Stimulated activated CD8-positive, alpha-beta memory T cell treated with anti-CD3 and anti-CD28 coated beads, Interleukin-15, amount 100 ng/mL, for 48 hours (primary cell): ENCODE measurements around the gene ACSF3.

Experiments
- DNase-seq, 2 donors: peaks; one replicate each; pipeline ENCODE4 v3.0.0-alpha.2; 2020; ENCODE audit warnings: low read depth in 2 of 2

ACSF3 gene

DNA sequence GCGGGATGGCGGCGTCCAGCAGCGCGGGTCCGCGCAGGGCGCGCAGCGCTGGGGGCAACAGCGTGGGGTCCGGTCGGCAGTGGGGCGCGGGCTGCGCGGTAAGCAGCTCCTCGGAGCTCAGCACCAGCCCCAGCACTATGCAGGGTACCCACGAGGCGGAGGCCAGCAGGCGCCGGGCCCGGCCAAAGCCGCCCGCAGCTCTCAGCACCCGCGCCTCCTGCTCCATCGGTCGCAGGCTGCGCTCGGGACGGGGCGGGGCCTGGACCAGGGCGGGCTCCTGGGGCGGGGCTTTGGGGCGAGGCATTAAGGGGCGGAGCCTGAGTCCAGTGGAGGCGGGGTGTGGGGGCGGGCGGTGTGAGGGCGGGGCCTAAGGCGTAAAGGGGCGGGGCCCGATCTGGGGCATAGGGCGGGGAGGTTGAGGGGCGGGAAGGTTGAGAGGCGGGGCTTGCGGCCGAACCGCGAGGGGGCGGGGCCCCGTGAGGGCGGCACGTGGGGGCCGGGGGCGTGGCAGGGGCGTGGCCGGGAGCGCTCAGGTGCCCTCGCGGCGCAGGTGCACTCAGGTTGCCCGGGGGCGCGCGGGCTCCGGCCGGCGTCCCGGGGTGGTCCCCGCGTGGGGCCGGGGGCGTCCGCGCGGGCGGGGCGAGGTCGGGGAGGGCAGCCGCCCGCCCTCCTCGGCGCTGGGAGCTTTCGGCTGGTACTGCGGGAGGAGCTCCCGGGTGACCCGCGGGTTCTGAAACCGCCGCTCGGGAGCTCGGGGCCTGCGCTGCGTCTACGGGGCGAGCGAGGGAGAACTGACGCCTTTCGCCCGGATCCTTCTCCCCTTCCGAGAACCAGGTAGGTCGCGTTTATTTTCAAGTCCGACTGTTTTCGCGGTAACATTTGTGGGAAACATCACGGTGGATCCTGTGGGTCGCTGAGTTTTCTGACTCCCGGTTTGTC lies 108.1 kb downstream of the ACSF3 start:
- peak; percentile 58 to 70 for DNase-seq

DNA sequence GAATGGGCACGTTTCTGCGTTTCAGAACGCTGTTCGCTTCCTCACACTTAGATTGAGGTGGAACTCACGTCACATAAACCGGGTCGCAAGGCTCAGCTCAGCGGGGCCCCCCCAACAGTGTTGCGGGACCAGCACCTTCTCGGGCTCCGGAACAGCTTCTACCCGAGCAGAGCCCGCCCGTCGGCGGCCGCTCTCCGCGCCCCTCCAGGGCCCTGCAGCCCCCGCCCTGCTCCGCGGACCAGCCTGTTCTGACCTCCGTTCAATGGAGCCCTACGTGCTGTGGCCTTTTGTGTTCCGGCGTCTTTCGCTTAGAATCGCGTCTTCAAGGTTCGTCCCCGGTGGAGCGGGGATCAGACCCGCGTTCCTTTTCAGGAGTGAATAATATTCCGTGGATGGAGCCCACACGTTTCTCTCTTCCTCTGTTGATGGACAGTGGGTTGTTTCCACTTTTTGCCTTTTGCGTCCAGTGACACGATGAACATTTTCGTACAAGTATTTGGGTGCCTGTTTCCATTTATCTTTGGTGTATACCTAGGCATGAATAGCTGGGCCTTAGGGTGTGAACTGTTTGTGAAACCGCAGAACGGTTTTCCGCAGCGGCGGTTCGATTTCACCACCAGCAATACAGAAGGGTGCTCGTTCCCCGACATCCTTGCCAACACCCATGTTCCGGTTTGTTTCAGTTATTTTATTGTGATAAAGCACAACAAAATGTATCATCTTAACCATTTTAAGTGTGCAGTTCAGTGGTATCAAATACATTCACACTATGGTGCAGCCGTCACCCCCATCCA lies 109.0 kb downstream of the ACSF3 start:
- DNase-seq, result no peak
